ENCODE results near the gene OR4C3. TPM values are rescaled to one million over a fixed set of nuclear protein-coding genes. Genes with fewer than 3 reads are reported as not detected.

Gene OR4C3
- total RNA-seq, 1 donor: not detected

- no peak for TF ChIP-seq CTCF (IDR thresholded peaks at IDR 0.05; ENCODE audit: insufficient read depth, low read depth, low read length)
- DNase-seq (ENCODE audit: low read depth): no peak
- H3K4me3 ChIP-seq (ENCODE audit: low read depth, low read length): no peak within 1 kb of the TSS
Measured at GRCh38 chr11:48366365-48366764, 41.6 kb downstream of the OR4C3 start, which contains the start of gene OR4C5. OR4C5 (minus strand) TSS chr11:48366465; CDS start chr11:48366465, 0 bp downstream.

Other genes with a start within 250 kb of the OR4C3 start
- not detected in 2 replicates for gene OR4B1, start 108.1 kb upstream of the OR4C3 start, total RNA-seq
- not detected in 2 replicates for gene OR4X2, start 79.8 kb upstream of the OR4C3 start, total RNA-seq
- gene OR4X1, start 61.1 kb upstream of the OR4C3 start, total RNA-seq: not detected in 2 replicates
- gene OR4S1, start 18.7 kb upstream of the OR4C3 start, total RNA-seq: not detected in 2 replicates
- gene OR4C5, start 41.5 kb downstream of the OR4C3 start, total RNA-seq: not detected in 2 replicates
- gene OR4A47, start 163.9 kb downstream of the OR4C3 start, total RNA-seq: not detected in 2 replicates